GM10847 (cell line): ENCODE data around the gene CDH22.

Source experiments
- POLR2A ChIP-seq: IDR thresholded peaks from 2 replicates; pipeline ENCODE4 v1.6.1; 2011; ENCODE audit not compliant: insufficient read length; ENCODE audit errors: extremely low read depth

Gene CDH22

DNA sequence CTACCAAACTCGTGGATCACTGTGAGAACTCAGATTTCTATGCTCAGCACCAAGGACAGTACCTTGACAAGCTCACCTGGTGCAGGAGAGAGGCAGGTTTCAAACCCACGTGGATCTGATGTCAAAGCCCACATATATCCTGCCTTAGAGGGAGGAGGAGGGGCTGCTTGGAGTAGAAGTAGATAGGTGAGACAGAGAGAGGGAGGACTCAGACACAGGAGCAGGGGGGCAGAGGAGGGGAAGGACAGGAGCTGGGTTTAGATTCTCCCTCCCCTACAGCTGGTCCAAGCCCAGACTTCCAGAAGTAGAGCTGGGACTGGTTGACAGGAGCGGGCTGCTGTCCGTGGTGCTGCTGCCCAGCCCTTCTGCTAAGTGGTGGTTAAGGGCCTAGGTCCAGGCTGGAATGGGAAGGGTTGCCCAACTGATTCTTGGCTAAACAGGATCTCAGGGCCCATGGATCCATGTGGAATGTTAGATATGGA is 77.5 kb downstream of the CDH22 start:
- no peak for TF ChIP-seq POLR2A

- TF ChIP-seq POLR2A = no peak
Observed at GRCh38 chr20:46230106-46230491, 78.2 kb downstream of the CDH22 start.

- no peak for TF ChIP-seq POLR2A
Observed at GRCh38 chr20:46229478-46230105, 78.7 kb downstream of the CDH22 start.

DNA sequence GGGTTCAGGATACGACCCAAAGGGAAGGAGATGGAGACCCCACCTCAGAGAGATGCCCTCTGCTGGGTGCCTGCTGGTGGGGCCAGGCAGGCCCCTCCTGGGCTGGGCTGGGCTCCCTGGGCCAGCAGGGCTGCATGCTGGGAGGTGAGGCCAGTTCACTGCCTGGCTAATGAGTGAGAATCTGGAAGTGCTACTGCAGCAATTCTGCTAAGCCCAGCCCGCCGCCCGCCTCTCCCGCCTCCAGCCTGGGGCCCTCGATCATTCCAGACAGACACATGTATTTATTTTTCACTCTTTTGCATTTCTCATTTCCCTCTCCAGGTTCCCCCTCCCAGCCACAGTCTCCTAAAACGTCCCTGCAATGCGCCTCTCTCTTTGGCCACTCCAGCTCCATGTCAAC is 79.6 kb downstream of the CDH22 start:
- no peak for TF ChIP-seq POLR2A

DNA sequence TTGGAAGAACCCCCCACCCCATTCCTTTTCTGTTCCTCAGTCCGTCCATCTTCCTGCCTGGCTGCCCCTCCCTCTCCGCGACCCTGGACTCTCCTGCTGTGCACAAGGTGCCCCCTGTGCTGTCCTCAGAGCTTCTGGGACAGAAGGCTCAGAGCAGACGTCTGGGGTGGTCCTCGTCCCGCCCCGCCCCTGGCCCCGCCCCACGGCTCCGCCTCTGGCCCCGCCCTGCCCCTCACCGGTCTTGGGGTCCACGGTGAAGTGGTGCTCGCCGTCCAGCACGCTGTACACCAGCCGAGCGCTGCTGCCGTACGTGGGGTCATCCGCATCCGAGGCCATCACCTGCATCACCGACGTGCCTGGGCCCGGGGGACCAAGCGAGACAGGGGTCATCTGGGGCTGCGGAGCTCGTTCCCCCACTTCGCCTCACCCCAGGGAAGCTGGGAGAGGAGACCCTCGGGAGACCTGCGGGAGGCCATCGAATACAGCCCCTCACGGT is 81.0 kb downstream of the CDH22 start:
- no peak for TF ChIP-seq POLR2A

DNA sequence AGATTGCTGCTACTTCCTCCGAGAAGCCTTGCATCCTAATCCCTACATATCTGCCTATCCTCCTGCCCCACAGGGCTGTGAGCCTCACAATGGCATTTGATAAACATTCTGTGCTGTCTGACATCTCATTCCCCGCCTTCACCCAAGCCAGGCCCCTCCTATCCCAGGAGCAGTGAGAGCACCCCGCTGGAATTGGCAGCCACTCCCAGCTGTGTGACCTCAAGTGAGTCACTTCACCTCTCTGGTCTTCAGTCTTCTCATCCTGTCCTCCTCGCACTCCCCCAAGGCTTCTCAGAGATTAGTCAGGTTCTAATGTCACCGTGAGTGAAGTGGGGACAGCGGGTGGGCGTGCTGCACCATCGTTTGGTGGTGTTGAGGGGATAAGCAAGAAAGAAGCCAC is 81.7 kb downstream of the CDH22 start:
- no peak for TF ChIP-seq POLR2A

DNA sequence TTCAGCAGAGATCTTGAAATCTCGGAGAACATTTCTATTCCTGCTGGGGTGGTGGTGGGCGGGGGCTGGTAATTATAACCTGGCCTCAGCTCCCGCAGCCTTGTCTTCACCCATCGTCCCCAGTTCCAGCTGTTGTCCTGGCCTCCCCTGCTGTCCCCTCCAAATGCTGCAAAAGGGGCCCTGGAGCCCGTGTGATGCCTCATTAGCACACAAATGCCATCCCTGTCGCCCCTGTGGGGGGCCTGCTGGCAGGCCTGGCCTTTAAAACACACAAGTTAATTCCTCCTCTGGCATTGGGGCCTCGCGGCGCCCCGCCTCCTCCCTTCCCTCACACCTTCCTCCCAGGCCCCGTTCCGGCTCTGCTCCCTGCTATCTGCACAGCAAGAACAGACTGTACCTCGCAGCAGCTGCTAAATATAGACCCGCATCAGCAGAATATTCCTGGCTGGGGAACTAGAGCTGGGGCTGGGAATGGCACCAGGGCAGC is 85.7 kb downstream of the CDH22 start:
- no peak for TF ChIP-seq POLR2A

DNA sequence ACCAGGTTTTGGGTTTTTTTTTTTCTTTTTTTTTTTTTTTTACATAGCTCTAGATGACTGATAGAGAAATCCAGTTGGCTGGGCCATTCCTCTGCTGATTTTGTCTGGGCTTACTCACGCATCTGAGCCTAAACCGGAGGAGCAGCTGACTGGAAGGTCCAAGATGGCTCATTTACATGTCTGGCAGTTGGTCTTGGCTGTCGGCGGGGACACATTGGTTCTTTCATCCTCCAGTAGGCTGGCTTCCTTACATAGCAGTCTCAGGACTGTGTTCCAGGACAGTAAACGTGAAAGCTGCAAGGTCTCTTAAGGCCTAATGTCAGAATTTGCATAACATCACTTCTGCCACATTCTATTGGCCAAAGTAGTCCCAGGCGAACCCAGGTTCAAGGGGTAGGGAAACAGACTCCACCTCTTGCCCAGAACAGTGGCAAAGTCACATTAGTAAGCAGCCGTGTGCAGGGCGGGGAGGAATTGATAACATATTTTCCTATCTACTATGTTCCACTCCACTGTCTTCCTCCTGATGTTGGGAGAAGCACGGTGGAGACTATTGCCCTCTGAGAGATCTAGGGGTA is 87.0 kb downstream of the CDH22 start:
- no peak for TF ChIP-seq POLR2A

DNA sequence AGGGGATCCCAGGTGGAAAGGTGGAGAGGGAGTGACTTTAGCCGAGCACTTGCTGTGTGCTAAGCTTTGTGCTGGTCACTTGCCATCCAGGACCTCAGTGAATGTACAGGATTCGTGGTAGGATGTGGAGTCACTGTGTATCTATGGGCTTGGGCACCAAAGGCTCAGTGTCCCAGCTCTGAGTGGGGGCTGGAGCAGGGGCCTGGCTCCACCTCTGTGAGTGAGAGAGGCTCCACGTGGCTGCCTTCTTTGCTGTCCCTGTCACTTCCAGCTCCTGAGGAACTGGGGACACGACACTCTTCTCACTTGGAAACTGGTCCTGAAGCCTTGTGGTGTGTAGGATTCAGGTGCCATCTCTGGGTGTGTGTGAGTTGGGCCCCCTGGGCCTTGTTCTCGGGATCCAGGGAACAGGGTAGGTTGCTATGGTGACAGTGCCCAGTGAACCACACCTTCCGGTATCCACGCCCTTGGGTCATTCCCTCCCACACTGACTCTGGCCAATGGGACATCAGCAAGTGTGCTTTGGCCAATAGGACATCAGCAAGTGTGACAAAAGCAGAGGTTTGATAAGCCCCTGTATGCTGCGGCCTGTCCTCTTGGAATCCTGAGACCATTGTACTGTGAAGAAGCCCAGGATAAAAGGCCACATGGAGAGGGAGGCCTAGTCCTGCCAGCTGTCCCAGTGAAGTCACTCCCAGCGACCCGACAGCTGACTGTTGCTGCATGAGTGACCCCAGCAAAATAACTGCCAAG is 87.7 kb downstream of the CDH22 start:
- TF ChIP-seq POLR2A = no peak

GRCh38 chr20:46219920-46220319 is 88.4 kb downstream of the CDH22 start:
- TF ChIP-seq POLR2A = no peak

GRCh38 chr20:46219190-46219589 is 89.1 kb downstream of the CDH22 start:
- TF ChIP-seq POLR2A = no peak

DNA sequence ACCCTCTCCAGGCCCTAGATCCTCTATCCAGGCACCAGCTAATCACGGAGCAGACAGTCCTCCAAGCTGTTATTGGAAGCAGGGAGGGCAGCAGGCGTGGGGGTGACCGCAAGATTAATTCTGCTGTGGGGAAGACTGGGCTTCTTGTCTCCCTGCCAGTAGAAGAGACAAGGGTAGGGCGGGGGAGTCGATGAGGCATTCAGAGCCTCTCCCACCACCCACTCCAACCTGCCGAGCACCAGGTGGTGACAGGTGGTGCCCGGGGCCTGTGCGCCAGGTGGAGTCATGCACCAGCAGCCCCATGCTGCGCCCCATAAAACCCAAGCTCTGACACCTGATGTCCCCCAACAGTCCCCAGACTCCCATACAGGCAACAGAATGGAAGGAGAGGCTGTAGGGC is 89.6 kb downstream of the CDH22 start:
- no peak for TF ChIP-seq POLR2A

- TF ChIP-seq POLR2A = no peak
Observed at GRCh38 chr20:46217583-46217982, 90.7 kb downstream of the CDH22 start.

DNA sequence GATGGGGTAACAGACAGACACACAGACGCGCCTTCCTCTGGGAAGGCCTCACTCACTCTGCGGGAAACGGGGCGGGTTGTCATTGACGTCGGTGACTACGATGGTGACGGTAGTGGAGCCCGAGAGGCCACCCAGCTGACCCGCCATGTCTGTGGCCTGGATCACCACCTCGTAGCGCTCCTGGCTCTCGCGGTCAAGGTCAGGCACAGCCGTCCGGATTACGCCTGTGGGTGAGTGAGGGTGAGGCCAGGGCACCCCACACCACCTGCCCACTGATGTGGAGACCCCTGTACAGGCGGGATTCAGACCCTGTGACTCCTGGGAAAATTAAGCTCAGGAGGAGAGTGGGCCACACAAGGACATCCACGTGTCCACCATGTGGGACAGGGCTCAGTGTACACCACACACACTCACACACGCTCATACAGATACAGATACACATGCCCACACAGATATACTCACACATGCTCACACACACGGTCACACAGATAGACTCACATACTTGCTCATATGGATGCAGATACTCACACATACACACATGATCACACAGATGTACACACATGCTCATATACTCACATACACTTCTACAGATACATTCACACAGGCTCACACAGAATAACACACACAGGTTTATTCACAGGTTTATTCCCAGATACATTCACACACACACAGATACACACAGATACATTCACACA is 91.4 kb downstream of the CDH22 start:
- TF ChIP-seq POLR2A = no peak

- no peak for TF ChIP-seq POLR2A
Observed at GRCh38 chr20:46215913-46216707, 92.2 kb downstream of the CDH22 start.

GRCh38 chr20:46214824-46215488 is 93.3 kb downstream of the CDH22 start:
- TF ChIP-seq POLR2A = no peak
